ENCODE results near the gene DMD.
"Not testable (repeated sequence)": the region's sequence is repeated elsewhere in the genome, so short reads cannot be mapped to it uniquely, and the experiment has no call there.

The DMD gene

DNA sequence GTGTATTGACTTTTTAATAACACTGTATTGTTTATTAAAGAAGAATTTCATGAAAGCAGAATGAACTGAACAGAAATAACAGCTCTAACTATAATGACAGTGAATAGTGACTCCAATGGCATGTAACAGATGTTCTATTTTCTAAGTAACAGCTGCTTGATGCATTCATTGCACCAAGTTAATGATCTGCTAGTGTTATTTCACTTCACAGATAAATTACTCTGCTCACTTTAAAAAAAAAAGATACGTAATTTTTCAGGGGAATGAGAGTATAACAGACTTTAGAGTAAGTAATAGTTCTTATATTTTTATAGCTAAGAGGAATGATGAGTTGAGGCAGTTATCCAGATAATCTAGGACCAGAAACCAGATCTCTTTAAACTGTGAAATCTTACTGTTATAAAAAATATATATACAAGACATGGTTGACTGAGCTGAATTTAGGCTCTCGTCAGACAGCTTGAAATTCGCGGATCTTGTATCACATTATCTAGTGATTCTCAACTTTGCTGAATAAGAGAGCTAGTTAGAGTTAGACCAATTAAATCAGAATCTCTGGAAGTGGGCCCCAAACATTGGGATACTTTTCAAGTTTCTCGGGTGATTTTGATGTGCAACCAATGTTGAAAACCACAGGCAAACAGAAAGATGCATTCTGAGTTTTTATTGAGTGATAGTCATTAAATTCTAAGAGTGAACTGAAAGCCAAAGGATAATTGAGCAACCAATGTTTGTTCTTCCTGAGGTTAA lies 840.7 kb downstream of the DMD start:
- Histone ChIP-seq H3K36me3 (ENCODE audit: control insufficient read depth in 2 of 2, insufficient read depth in 2 of 2, low read length in 2 of 2) (no peaks in the 10 kb centered on the region), H3K27me3 (ENCODE audit: control insufficient read depth in 1 of 2, insufficient read depth in 2 of 2, low read length in 2 of 2) (no peaks in the 10 kb centered on the region), H3K27ac (ENCODE audit: low read length) (no peak overlapping the region), H3K9ac (ENCODE audit: low read length in 2 of 2) (no peak overlapping the region), H3K4me1 (ENCODE audit: control insufficient read depth, insufficient read depth, low read length) (no peaks in the 10 kb centered on the region), H3K4me3 (ENCODE audit: low read length in 2 of 2) (no peak overlapping the region), H3K9me3 (ENCODE audit: control insufficient read depth in 2 of 2, low read length in 2 of 2) (no peaks in the 10 kb centered on the region)

DNA sequence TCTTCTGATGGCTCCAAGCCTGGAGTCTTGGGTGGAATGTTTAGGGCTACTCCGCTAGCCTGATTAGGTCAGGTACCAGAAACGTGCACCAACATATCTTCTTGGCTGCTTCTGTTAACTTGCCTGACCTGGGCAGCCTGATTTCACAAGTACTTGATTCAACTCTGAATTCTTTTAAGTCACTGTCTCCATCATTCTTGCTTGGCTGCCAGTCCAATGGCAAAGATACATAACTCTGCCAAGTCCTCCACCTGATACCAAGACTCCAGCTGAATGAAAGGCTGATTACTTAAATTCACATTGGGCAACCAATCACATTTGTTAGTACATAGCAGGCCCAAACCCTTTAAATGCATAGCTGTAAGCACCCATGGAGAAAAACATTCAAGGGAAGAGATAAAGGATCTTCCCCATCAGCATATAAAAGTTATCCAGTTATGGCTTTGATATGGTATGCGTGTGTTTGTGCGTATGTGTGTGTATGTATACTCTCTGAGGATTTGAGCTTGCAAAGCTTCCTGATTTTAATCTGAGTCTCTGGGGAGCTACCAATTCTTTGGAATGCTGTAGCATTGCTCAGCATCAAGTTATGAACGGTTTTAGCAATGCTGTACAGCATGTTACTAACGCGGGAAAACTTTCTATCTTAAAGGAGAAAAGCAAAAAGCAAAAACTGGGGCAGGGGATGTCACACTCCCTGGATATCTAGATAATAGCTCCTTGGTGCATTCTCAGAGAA lies 917.2 kb downstream of the DMD start:
- no peak overlapping the region for H3K9ac ChIP-seq (ENCODE audit: low read length in 2 of 2)
- no peaks in the 10 kb centered on the region for H3K4me1 ChIP-seq (ENCODE audit: control insufficient read depth, insufficient read depth, low read length)
- H3K27ac ChIP-seq (ENCODE audit: low read length): no peak overlapping the region
- no peaks in the 10 kb centered on the region for H3K27me3 ChIP-seq (ENCODE audit: control insufficient read depth in 1 of 2, insufficient read depth in 2 of 2, low read length in 2 of 2)
- no peak overlapping the region for H3K4me3 ChIP-seq (ENCODE audit: low read length in 2 of 2)
- H3K9me3 ChIP-seq (ENCODE audit: control insufficient read depth in 2 of 2, low read length in 2 of 2): no peaks in the 10 kb centered on the region
- no peaks in the 10 kb centered on the region for H3K36me3 ChIP-seq (ENCODE audit: control insufficient read depth in 2 of 2, insufficient read depth in 2 of 2, low read length in 2 of 2)

DNA sequence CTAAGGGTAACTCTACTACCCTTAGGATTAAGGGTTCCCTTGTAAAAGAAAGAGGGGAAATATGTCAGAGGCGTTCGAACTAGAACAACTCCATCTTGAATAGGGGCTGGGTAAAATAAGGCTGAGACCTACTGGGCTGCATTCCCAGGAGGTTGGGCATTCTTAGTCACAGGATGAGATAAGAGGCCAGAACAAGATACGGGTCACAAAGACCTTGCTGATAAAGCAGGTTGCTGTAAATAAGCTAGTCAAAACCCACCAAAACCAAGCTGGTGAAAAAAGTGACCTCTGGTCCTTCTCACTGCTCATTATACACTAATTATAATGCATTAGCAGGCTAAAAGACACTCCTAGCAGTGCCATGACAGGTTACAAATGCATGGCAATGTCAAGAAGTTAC lies 922.0 kb downstream of the DMD start:
- no peak overlapping the region for H3K9ac ChIP-seq (ENCODE audit: low read length in 2 of 2)

DNA sequence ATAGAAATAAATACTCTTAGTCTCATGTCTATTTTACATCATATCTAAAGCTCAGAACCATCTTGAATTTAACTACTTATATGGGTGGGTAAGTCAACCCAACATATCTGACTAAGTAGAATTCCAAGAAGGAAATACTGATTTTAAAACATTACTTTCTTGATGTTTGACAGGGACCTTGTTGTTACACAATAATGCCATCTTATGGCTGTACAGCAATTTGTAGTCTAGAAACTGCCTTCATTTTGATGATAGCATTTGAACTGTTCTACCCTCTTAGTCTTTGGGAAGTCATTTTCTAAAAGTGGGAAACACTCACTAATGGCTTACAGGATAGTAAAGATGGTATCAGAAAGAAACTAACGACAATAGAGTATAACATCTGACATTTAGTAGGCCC lies 929.5 kb downstream of the DMD start:
- H3K9ac ChIP-seq (ENCODE audit: low read length in 2 of 2): no peak overlapping the region
- no peaks in the 10 kb centered on the region for H3K4me1 ChIP-seq (ENCODE audit: control insufficient read depth, insufficient read depth, low read length)
- no peak overlapping the region for H3K4me3 ChIP-seq (ENCODE audit: low read length in 2 of 2)
- H3K27ac ChIP-seq (ENCODE audit: low read length): no peak overlapping the region
- no peaks in the 10 kb centered on the region for H3K27me3 ChIP-seq (ENCODE audit: control insufficient read depth in 1 of 2, insufficient read depth in 2 of 2, low read length in 2 of 2)
- H3K9me3 ChIP-seq (ENCODE audit: control insufficient read depth in 2 of 2, low read length in 2 of 2): no peaks in the 10 kb centered on the region
- no peaks in the 10 kb centered on the region for H3K36me3 ChIP-seq (ENCODE audit: control insufficient read depth in 2 of 2, insufficient read depth in 2 of 2, low read length in 2 of 2)

More for the DNA sequence above, 922.0 kb downstream of the DMD start:
- no peaks in the 10 kb centered on the region for H3K36me3 ChIP-seq (ENCODE audit: control insufficient read depth in 2 of 2, insufficient read depth in 2 of 2, low read length in 2 of 2)
- no peak overlapping the region for H3K27ac ChIP-seq (ENCODE audit: low read length)
- H3K27me3 ChIP-seq (ENCODE audit: control insufficient read depth in 1 of 2, insufficient read depth in 2 of 2, low read length in 2 of 2): no peaks in the 10 kb centered on the region
- H3K4me1 ChIP-seq (ENCODE audit: control insufficient read depth, insufficient read depth, low read length): no peaks in the 10 kb centered on the region
- H3K9me3 ChIP-seq (ENCODE audit: control insufficient read depth in 2 of 2, low read length in 2 of 2): no peaks in the 10 kb centered on the region
- no peak overlapping the region for H3K4me3 ChIP-seq (ENCODE audit: low read length in 2 of 2)

DNA sequence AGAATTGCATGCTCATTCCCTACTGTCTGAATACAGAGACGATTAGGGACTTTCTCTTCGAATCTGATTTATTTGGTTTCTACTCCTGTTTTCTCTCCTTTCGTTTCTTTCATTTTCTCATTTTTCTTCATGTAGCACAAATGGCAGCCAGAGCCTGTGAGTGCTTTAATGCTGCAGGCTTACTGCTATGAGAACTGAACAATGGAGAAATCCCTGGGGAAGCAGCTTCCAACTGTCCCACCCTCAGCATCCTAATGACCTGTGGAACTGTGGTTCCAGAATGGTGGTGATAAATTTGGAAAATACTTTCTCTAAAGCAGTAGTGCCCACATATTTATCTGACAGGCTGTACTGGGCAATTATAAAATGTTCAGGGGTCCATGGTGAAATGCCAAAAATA lies 930.4 kb downstream of the DMD start:
- Histone ChIP-seq H3K4me3 (ENCODE audit: low read length in 2 of 2) (no peak overlapping the region), H3K27me3 (ENCODE audit: control insufficient read depth in 1 of 2, insufficient read depth in 2 of 2, low read length in 2 of 2) (no peaks in the 10 kb centered on the region), H3K4me1 (ENCODE audit: control insufficient read depth, insufficient read depth, low read length) (no peaks in the 10 kb centered on the region), H3K36me3 (ENCODE audit: control insufficient read depth in 2 of 2, insufficient read depth in 2 of 2, low read length in 2 of 2) (no peaks in the 10 kb centered on the region), H3K27ac (ENCODE audit: low read length) (no peak overlapping the region), H3K9me3 (ENCODE audit: control insufficient read depth in 2 of 2, low read length in 2 of 2) (no peaks in the 10 kb centered on the region), H3K9ac (ENCODE audit: low read length in 2 of 2) (no peak overlapping the region)

DNA sequence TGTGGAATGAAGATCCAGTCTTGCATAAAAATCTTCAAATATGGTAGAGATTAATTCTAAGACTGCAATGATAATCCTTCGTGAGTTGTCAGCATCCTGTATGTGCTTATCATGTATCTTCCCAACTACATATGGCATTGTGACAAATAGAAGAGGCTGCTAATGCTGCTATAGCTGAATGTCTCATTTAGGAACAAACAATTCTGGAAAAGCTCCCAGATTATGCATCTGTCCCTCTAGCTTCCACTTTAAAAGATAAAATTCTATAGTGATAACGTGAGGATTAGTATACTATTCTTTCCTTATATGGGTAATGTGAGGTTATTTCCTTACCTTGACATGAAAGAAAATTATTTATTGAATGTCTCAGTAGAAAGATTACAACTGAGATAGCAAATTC lies 930.9 kb downstream of the DMD start:
- H3K9ac ChIP-seq (ENCODE audit: low read length in 2 of 2): no peak overlapping the region
- H3K36me3 ChIP-seq (ENCODE audit: control insufficient read depth in 2 of 2, insufficient read depth in 2 of 2, low read length in 2 of 2): no peaks in the 10 kb centered on the region
- no peak overlapping the region for H3K27ac ChIP-seq (ENCODE audit: low read length)
- H3K27me3 ChIP-seq (ENCODE audit: control insufficient read depth in 1 of 2, insufficient read depth in 2 of 2, low read length in 2 of 2): no peaks in the 10 kb centered on the region
- no peaks in the 10 kb centered on the region for H3K4me1 ChIP-seq (ENCODE audit: control insufficient read depth, insufficient read depth, low read length)
- no peaks in the 10 kb centered on the region for H3K9me3 ChIP-seq (ENCODE audit: control insufficient read depth in 2 of 2, low read length in 2 of 2)
- no peak overlapping the region for H3K4me3 ChIP-seq (ENCODE audit: low read length in 2 of 2)

DNA sequence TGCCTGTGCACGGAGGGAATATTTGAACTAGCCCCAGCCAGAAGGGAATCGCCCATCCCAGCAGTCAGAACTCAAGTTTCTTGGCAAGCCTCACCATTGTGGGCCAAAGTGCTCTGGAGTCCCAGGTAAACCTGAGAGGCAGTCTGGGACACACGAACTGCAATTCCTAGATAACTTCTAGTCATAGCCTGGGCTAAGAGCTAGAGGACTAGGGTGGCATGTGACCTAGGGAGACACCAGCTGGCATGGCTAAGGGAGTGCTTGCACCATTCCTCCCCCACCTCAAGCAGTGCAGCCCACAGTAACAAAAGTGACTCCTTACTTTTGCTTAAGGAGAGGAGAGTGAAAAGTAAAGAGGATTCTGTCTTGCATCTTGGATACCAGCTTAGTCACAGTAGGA lies 935.2 kb downstream of the DMD start:
- no peak overlapping the region for H3K9ac ChIP-seq (ENCODE audit: low read length in 2 of 2)
- no peaks in the 10 kb centered on the region for H3K9me3 ChIP-seq (ENCODE audit: control insufficient read depth in 2 of 2, low read length in 2 of 2)
- no peaks in the 10 kb centered on the region for H3K4me1 ChIP-seq (ENCODE audit: control insufficient read depth, insufficient read depth, low read length)
- H3K27ac ChIP-seq (ENCODE audit: low read length): no peak overlapping the region
- H3K36me3 ChIP-seq (ENCODE audit: control insufficient read depth in 2 of 2, insufficient read depth in 2 of 2, low read length in 2 of 2): peaks cover 0 to 3% of the 10 kb centered on the region in 2 donors
- H3K4me3 ChIP-seq (ENCODE audit: low read length in 2 of 2): no peak overlapping the region
- no peaks in the 10 kb centered on the region for H3K27me3 ChIP-seq (ENCODE audit: control insufficient read depth in 1 of 2, insufficient read depth in 2 of 2, low read length in 2 of 2)

DNA sequence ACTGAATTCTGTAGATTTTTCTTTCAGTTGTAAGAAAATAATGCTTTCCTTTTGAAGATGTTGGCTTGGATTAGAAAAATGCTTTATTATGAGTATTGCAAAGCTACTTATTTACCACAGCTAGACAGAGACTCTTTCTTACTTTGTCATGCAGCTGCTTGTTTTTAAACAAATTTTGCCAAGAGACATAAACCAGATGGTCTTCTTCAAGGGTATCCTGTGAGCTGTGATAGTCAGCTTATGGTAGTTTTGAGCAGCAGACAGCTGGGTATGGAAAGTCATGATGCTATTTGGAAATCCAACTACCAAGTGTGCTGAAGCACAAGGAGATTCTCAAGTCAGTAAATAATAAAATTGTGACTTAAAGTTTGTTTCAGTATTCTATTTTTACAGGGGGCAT lies 941.5 kb downstream of the DMD start:
- Histone ChIP-seq H3K27me3 (ENCODE audit: control insufficient read depth in 1 of 2, insufficient read depth in 2 of 2, low read length in 2 of 2) (no peaks in the 10 kb centered on the region), H3K27ac (ENCODE audit: low read length) (no peak overlapping the region), H3K36me3 (ENCODE audit: control insufficient read depth in 2 of 2, insufficient read depth in 2 of 2, low read length in 2 of 2) (peaks cover 0 to 2% of the 10 kb centered on the region in 2 donors), H3K4me3 (ENCODE audit: low read length in 2 of 2) (no peak overlapping the region), H3K9ac (ENCODE audit: low read length in 2 of 2) (no peak overlapping the region), H3K9me3 (ENCODE audit: control insufficient read depth in 2 of 2, low read length in 2 of 2) (no peaks in the 10 kb centered on the region), H3K4me1 (ENCODE audit: control insufficient read depth, insufficient read depth, low read length) (no peaks in the 10 kb centered on the region)

DNA sequence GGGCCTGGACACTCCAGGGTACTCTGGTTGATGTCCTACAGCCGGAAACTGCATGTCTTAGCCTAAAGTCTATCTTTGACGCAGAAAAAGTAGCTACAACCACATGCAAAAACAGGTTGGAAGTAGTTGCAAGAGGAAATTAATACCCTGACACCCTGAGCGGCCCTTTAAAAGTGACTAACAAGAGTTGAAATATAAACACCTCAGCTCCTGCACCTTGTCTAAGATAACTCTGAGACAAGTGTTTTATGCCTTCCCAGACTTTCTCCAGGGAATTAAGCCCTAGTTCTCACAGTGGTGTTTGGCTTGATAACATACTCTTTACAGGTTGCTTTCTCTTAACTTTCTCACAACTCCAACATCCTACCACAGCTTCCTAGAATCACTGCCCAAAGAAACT lies 943.1 kb downstream of the DMD start:
- Histone ChIP-seq H3K36me3 (ENCODE audit: control insufficient read depth in 2 of 2, insufficient read depth in 2 of 2, low read length in 2 of 2) (no peaks in the 10 kb centered on the region), H3K4me3 (ENCODE audit: low read length in 2 of 2) (no peak overlapping the region), H3K9ac (ENCODE audit: low read length in 2 of 2) (no peak overlapping the region), H3K27ac (ENCODE audit: low read length) (no peak overlapping the region), H3K27me3 (ENCODE audit: control insufficient read depth in 1 of 2, insufficient read depth in 2 of 2, low read length in 2 of 2) (no peaks in the 10 kb centered on the region), H3K9me3 (ENCODE audit: control insufficient read depth in 2 of 2, low read length in 2 of 2) (no peaks in the 10 kb centered on the region), H3K4me1 (ENCODE audit: control insufficient read depth, insufficient read depth, low read length) (no peaks in the 10 kb centered on the region)

DNA sequence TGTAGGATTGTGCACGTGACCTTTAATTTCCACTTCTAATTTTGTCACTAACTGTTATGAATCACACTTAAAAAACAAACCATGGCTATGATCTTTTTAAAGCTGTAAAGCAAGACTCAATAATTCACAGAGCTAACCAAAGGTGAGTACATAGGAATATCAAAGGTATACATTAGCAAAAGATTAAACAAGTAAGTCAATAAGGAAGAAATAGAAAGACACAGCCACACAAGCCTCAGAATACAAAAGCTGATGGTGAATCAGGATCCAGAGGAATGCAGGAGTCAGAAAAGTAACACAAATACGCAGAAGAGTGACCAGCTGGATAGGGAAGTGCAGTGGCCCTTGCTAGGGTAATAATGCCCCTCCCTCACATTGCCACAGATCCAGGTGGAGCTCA lies 943.6 kb downstream of the DMD start:
- H3K4me3 ChIP-seq (ENCODE audit: low read length in 2 of 2): no peak overlapping the region
- no peaks in the 10 kb centered on the region for H3K36me3 ChIP-seq (ENCODE audit: control insufficient read depth in 2 of 2, insufficient read depth in 2 of 2, low read length in 2 of 2)
- H3K27ac ChIP-seq (ENCODE audit: low read length): no peak overlapping the region
- no peaks in the 10 kb centered on the region for H3K4me1 ChIP-seq (ENCODE audit: control insufficient read depth, insufficient read depth, low read length)
- H3K9ac ChIP-seq (ENCODE audit: low read length in 2 of 2): no peak overlapping the region
- no peaks in the 10 kb centered on the region for H3K27me3 ChIP-seq (ENCODE audit: control insufficient read depth in 1 of 2, insufficient read depth in 2 of 2, low read length in 2 of 2)
- no peaks in the 10 kb centered on the region for H3K9me3 ChIP-seq (ENCODE audit: control insufficient read depth in 2 of 2, low read length in 2 of 2)

DNA sequence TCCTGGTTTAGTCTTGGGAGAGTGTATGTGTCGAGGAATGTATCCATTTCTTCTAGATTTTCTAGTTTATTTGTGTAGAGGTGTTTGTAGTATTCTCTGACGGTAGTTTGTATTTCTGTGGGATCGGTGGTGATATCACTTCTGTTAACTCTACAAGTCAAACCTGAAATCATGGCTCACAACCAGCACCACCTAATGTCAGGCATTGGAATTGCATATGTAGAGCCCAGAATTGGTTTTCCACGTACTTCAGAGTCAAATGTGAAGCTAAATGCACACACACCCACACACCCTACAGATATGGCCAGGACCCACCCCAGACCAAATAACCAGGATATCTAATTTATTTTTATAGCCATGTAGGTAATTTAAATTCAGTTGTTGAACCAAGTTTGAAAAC lies 964.7 kb downstream of the DMD start:
- not testable (repeated sequence) for H3K36me3 ChIP-seq (ENCODE audit: control insufficient read depth in 2 of 2, insufficient read depth in 2 of 2, low read length in 2 of 2); H3K4me3 ChIP-seq (ENCODE audit: low read length in 2 of 2); H3K27me3 ChIP-seq (ENCODE audit: control insufficient read depth in 1 of 2, insufficient read depth in 2 of 2, low read length in 2 of 2); H3K9ac ChIP-seq (ENCODE audit: low read length in 2 of 2); H3K4me1 ChIP-seq (ENCODE audit: control insufficient read depth, insufficient read depth, low read length); H3K9me3 ChIP-seq (ENCODE audit: control insufficient read depth in 2 of 2, low read length in 2 of 2); H3K27ac ChIP-seq (ENCODE audit: low read length)

All from stomach smooth muscle (tissue), 2 donors.